ENCODE results near the gene CUL1. TPM values are rescaled to one million over a fixed set of nuclear protein-coding genes. Genes with fewer than 3 reads are reported as not detected.

The CUL1 gene
- total RNA-seq, 2 donors from 2014 or later = 35.0 to 42.1 TPM

- H3K4me3 Mint-ChIP-seq = no peak overlapping the region
- no peak for DNase-seq
- Histone ChIP-seq H3K9ac (ENCODE audit: extremely low read depth, low read length, poor library complexity, severe bottlenecking) (no peak overlapping the region), H3K27ac (ENCODE audit: low read depth, low read length) (no peak overlapping the region), H3K4me1 (ENCODE audit: control insufficient read depth, insufficient read depth, low read length) (no peaks in the 10 kb centered on the region), H3K9me3 (ENCODE audit: control insufficient read depth, low read length) (no peaks in the 10 kb centered on the region), H3K27me3 (ENCODE audit: control insufficient read depth, insufficient read depth, low read length, poor library complexity, severe bottlenecking) (no peaks in the 10 kb centered on the region), H3K36me3 (ENCODE audit: control insufficient read depth, insufficient read depth, low read length) (peaks cover 80% of the 10 kb centered on the region), H3K4me3 (ENCODE audit: low read length) (no peak overlapping the region)
- 93 to 96% methylated on average over 2 to 3 of the region's 3 CpGs for WGBS, 2 experiments (ENCODE audit: insufficient coverage in 1 of 2, insufficient read length in 1 of 2)
- no peak for TF ChIP-seq CTCF (conservative IDR thresholded peaks at IDR 0.05)
- no peaks in the 10 kb centered on the region for H3K9me3 Mint-ChIP-seq
- no peaks in the 10 kb centered on the region for H3K27me3 Mint-ChIP-seq (ENCODE audit: insufficient read depth)
- peaks cover 39% of the 10 kb centered on the region for H3K36me3 Mint-ChIP-seq (ENCODE audit: low read depth)
- peaks cover 8% of the 10 kb centered on the region for H3K4me1 Mint-ChIP-seq
- no peak overlapping the region for H3K27ac Mint-ChIP-seq
Observed at GRCh38 chr7:148815612-148816011, 116.9 kb downstream of the CUL1 start.

GRCh38 chr7:148819697-148820360 lies 121.1 kb downstream of the CUL1 start:
- no peak overlapping the region for H3K27ac ChIP-seq (ENCODE audit: low read depth, low read length)
- 90 to 95% methylated on average over 5 to 6 of the region's 6 CpGs for WGBS, 2 experiments (ENCODE audit: insufficient coverage in 1 of 2, insufficient read length in 1 of 2)
- peak overlapping the region; percentile 48 for H3K27ac Mint-ChIP-seq

GRCh38 chr7:148821422-148821821 lies 122.7 kb downstream of the CUL1 start:
- H3K4me1 Mint-ChIP-seq = peaks cover 12% of the 10 kb centered on the region
- Histone ChIP-seq H3K36me3 (ENCODE audit: control insufficient read depth, insufficient read depth, low read length) (peaks cover 49% of the 10 kb centered on the region), H3K27me3 (ENCODE audit: control insufficient read depth, insufficient read depth, low read length, poor library complexity, severe bottlenecking) (no peaks in the 10 kb centered on the region), H3K4me1 (ENCODE audit: control insufficient read depth, insufficient read depth, low read length) (no peaks in the 10 kb centered on the region), H3K9me3 (ENCODE audit: control insufficient read depth, low read length) (no peaks in the 10 kb centered on the region), H3K4me3 (ENCODE audit: low read length) (no peak overlapping the region), H3K9ac (ENCODE audit: extremely low read depth, low read length, poor library complexity, severe bottlenecking) (no peak overlapping the region), H3K27ac (ENCODE audit: low read depth, low read length) (no peak overlapping the region)
- peaks cover 37% of the 10 kb centered on the region for H3K36me3 Mint-ChIP-seq (ENCODE audit: low read depth)
- DNase-seq = no peak
- no peaks in the 10 kb centered on the region for H3K9me3 Mint-ChIP-seq
- TF ChIP-seq CTCF (conservative IDR thresholded peaks at IDR 0.05) = no peak
- no peak overlapping the region for H3K4me3 Mint-ChIP-seq
- H3K27ac Mint-ChIP-seq = no peak overlapping the region
- WGBS, 2 experiments (ENCODE audit: insufficient coverage in 1 of 2, insufficient read length in 1 of 2) = 88 to 100% methylated on average over 1 to 2 of the region's 2 CpGs
- H3K27me3 Mint-ChIP-seq (ENCODE audit: insufficient read depth) = no peaks in the 10 kb centered on the region

More at GRCh38 chr7:148819697-148820360, 121.1 kb downstream of the CUL1 start:
- Mint-ChIP-seq H3K4me3 (no peak overlapping the region), H3K27me3 (ENCODE audit: insufficient read depth) (no peaks in the 10 kb centered on the region), H3K36me3 (ENCODE audit: low read depth) (peaks cover 34% of the 10 kb centered on the region), H3K4me1 (peaks cover 12% of the 10 kb centered on the region), H3K9me3 (no peaks in the 10 kb centered on the region)
- Histone ChIP-seq H3K9me3 (ENCODE audit: control insufficient read depth, low read length) (no peaks in the 10 kb centered on the region), H3K4me1 (ENCODE audit: control insufficient read depth, insufficient read depth, low read length) (no peaks in the 10 kb centered on the region), H3K36me3 (ENCODE audit: control insufficient read depth, insufficient read depth, low read length) (peaks cover 53% of the 10 kb centered on the region), H3K27me3 (ENCODE audit: control insufficient read depth, insufficient read depth, low read length, poor library complexity, severe bottlenecking) (no peaks in the 10 kb centered on the region), H3K9ac (ENCODE audit: extremely low read depth, low read length, poor library complexity, severe bottlenecking) (no peak overlapping the region), H3K4me3 (ENCODE audit: low read length) (no peak overlapping the region)
- TF ChIP-seq CTCF (conservative IDR thresholded peaks at IDR 0.05) = no peak
- DNase-seq = no peak
